A549 (cell line): ENCODE measurements around the gene DLL4.

Experiments
- CHD2 ChIP-seq: fragments of 150-350 bp; IDR thresholded peaks from 2 replicates; pipeline ENCODE4 v1.6.1; 2014; ENCODE audit warnings: low read length; ENCODE audit not compliant: partially characterized antibody
- CTCF ChIP-seq: fragments of >200 bp; sonication (Bioruptor Twin); formaldehyde crosslinking; IDR thresholded peaks from 3 replicates; pipeline ENCODE4 v1.5.1; 2016
- EHF ChIP-seq: fragments of 250-450 bp; sonication (Bioruptor Pico); IDR thresholded peaks from 2 replicates; pipeline ENCODE4 v1.5.0; 2020; ENCODE audit warnings: mild to moderate bottlenecking
- HOXA7 ChIP-seq: fragments of 250-450 bp; sonication (Bioruptor Pico); IDR thresholded peaks from 2 replicates; pipeline ENCODE4 v1.5.0; 2020; ENCODE audit warnings: mild to moderate bottlenecking, moderate library complexity
- HOXB13 ChIP-seq: fragments of 250-450 bp; sonication (Bioruptor Pico); IDR thresholded peaks from 2 replicates; pipeline ENCODE4 v1.5.0; 2020; ENCODE audit warnings: low read depth, mild to moderate bottlenecking, moderate library complexity
- RAD21 ChIP-seq, 2 experiments: fragments of >200 bp in 1 of 2; sonication (Bioruptor Twin) in 1 of 2; formaldehyde crosslinking in 1 of 2; IDR thresholded peaks in 1 of 2; conservative IDR thresholded peaks in 1 of 2; 2 replicates in 1 of 2; 3 replicates in 1 of 2; pipeline ENCODE4 v1.6.1; 2012 to 2018; ENCODE audit warnings: inconsistent platforms in 1 of 2
- RCOR1 ChIP-seq: fragments of 150-350 bp; IDR thresholded peaks from 2 replicates; pipeline ENCODE4 v1.6.1; 2014; ENCODE audit warnings: antibody characterized with exemption, low read length, low read depth
- SREBF2 ChIP-seq: fragments of 450-650 bp; IDR thresholded peaks from 2 replicates; pipeline ENCODE4 v1.6.1; 2014; ENCODE audit warnings: mild to moderate bottlenecking, moderate library complexity
- USF2 ChIP-seq: fragments of 450-650 bp; IDR thresholded peaks from 2 replicates; pipeline ENCODE4 v1.6.1; 2014; ENCODE audit warnings: antibody characterized with exemption

DNA sequence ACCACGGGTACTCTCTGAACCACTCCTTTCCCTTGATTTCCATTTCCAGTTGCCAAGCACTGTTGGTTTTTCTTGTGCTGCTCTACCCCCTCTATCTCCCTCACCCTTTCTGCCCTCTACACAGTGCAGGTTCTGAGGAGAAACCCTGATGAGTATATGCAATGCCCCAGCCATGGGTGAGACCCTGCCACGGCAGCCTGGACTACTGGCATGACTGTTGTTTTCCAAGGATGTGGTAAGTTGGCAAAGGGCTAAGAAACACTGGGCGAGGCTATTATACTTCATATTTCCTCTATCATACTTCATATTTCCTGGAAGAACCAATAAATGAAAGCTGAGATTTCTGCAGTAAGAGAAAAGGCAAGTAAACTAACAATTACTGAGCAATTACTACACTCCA lies 52.0 kb downstream of the DLL4 start:
- no peak for TF ChIP-seq HOXA7 (CRISPR knock-in tag)
- TF ChIP-seq USF2: no peak
- no peak for TF ChIP-seq EHF (CRISPR knock-in tag)
- TF ChIP-seq CTCF: no peak
- no peak for TF ChIP-seq SREBF2
- TF ChIP-seq RCOR1: no peak
- TF ChIP-seq CHD2: no peak
- TF ChIP-seq HOXB13 (CRISPR knock-in tag): no peak
- TF ChIP-seq RAD21 (conservative IDR thresholded peaks at IDR 0.05 in 1 of 2, IDR thresholded peaks at IDR 0.05 in 1 of 2): no peak
